ENCODE data around the gene RASGRP3.

RASGRP3 gene

DNA sequence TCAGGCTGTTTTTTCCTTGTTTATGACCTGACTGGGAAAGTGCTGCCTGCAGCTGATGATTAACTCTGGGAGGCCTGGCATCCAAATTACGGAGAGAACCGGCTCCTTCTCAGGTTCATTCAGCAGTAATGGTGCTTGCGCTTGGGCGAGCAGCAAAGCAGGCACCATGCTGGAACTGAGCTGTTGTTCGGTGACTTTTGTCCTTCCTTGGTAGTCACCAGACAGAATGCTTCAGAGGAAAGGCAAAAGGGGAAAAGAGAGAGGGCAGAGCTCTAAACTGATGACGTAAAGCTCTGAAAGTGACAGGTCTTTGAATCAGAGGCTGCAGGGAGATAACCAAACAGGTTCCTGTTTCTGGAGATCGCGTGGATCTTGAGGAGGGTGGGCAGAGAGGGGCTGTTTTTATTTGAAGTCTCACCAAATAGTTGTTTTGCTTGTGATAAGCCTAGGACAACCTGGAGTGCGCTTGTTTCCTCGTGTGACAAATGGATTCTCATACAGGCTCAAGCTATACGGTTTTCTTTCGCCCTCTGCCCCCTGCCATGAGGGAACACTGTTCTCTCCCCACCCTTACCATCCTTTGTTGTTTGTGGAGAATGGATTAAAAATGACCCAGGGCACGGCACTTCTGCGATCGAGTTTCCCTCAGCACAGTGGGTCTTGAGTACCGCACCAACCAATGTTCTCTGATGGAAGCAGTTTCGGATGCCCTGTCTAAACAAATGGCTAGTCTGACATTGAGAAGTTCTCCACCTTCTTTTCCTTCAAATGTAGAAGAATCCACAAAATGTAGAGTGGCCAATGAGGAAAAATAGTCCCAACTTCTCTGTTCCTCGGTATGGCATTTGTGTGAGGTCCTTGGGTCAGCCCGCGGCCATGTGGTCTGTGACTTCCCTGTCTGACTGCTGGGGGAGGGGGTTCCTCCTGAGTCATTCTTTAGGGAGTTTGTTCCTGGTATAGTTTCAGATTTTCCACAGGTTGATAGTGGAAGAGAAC, 1.3 kb downstream of the RASGRP3 start:
- TF ChIP-seq, protein P1, sequence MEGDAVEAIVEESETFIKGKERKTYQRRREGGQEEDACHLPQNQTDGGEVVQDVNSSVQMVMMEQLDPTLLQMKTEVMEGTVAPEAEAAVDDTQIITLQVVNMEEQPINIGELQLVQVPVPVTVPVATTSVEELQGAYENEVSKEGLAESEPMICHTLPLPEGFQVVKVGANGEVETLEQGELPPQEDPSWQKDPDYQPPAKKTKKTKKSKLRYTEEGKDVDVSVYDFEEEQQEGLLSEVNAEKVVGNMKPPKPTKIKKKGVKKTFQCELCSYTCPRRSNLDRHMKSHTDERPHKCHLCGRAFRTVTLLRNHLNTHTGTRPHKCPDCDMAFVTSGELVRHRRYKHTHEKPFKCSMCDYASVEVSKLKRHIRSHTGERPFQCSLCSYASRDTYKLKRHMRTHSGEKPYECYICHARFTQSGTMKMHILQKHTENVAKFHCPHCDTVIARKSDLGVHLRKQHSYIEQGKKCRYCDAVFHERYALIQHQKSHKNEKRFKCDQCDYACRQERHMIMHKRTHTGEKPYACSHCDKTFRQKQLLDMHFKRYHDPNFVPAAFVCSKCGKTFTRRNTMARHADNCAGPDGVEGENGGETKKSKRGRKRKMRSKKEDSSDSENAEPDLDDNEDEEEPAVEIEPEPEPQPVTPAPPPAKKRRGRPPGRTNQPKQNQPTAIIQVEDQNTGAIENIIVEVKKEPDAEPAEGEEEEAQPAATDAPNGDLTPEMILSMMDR (IDR thresholded peaks at IDR 0.05; ENCODE audit: low read depth, low read length) = no peak
- H3K4me3 ChIP-seq (ENCODE audit: low read depth, low read length) = no peak overlapping the region

DNA sequence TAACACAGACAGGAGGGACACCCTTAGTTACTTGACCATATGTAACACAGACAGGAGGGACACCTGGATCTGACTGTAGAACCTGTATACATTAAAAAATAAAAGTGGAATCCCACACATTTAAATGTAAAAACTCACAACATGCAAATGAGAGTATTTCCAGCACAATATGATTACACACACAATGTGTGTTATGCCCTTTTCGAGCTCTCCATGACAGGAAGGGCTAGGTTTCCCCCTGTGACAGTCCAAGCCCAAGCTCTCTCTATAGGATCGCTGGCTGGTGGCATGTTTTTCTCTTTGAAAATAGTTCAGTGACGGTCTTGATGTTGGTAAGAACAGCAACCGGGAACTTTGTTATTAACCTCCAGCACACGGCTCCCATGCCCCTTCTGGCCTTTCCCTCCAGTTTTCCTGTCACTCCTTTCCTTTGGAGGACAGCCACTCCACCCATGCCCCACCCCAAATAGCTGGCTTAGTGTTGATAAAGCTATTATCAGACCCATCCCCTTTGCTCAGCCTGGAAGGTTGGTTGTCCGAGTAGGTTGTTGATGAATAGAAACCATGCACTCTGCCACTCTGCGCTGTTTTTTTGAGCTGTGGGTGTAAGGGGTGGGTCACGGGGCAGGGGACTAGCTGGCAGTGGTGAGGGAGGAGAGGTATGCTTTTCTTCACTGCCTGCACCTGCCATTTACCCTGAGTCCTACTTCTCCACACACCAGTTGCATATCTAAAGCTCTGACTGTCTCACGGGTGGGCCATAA, 2.7 kb downstream of the RASGRP3 start:
- H3K4me3 ChIP-seq (ENCODE audit: low read depth, low read length) = no peak overlapping the region

DNA sequence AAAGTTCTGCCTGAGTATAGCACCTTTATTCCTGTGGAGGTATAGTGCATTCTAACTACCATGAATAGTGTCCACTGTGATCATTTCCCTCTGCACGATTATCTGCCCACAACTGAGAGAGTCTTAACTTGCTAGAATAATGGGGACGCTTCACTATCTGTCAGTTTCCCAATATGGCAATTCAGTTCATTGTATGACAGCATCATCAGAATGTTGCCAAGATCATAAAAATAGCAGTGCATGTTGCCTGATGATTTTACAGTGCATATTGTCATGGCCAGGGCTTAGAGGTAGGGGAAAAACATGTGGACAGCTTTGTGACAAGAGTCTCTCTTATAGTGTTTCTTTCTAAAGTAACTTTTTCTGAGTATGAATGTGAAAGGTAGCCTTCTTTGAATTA, 6.1 kb downstream of the RASGRP3 start:
- TF ChIP-seq, protein P1 (IDR thresholded peaks at IDR 0.05; ENCODE audit: low read depth, low read length) = no peak
- no peak overlapping the region for H3K4me3 ChIP-seq (ENCODE audit: low read depth, low read length)

More for the DNA sequence above, 2.7 kb downstream of the RASGRP3 start:
- TF ChIP-seq, protein P1 (IDR thresholded peaks at IDR 0.05; ENCODE audit: low read depth, low read length) = no peak

DNA sequence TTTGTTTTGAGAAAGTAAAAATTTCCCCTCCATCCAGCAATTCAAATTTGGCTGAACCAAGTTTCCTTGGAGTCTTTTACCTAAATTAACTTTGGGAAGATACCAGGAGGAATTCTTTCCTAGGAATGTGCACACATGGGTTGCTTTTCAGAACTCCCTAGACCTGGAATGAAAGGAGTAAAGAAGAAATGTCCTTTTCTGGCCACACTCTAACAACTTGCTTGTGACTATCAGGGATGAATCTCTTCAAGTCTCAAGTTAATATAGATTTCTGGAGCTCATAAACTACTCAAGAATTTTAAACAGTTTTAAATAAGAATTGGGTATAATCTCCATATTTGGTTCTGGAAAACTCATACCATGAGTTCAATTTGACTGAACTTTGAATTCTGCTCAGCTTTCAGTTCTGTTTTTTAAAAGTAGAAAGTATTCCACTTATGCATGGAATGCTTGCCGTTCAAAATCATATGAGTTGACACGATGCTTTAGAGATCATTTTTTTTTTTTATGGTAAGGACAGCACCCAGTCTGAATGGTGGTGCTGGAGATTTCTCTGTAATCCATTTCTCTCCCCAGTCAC, 7.7 kb downstream of the RASGRP3 start:
- TF ChIP-seq, protein P1 (IDR thresholded peaks at IDR 0.05; ENCODE audit: low read depth, low read length) = no peak
- no peak overlapping the region for H3K4me3 ChIP-seq (ENCODE audit: low read depth, low read length)

- H3K4me3 ChIP-seq (ENCODE audit: low read depth, low read length) = no peak overlapping the region
- TF ChIP-seq, protein P1 (IDR thresholded peaks at IDR 0.05; ENCODE audit: low read depth, low read length) = no peak
Observed at GRCh38 chr2:33485051-33485450, 8.6 kb downstream of the RASGRP3 start.

DNA sequence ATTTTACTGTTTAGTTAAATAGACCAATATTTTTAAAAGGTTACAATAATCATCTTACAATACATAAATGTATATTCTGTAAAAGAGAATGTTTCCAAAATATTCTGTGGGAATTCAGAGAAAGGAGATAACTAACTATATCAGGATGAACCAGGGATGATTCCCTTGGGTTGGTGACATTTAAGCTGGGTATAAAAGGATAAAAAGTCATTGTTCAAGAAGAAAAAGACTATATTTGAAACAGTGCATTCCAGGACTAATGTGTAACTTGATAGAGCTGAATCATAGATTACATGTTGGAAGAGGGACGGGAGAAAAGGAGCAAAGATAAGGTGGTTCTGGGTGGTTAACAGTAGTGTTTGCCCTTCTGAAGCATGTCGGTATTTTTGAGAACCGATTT, 10.1 kb downstream of the RASGRP3 start:
- H3K4me3 ChIP-seq (ENCODE audit: low read depth, low read length) = no peak overlapping the region
- TF ChIP-seq, protein P1 (IDR thresholded peaks at IDR 0.05; ENCODE audit: low read depth, low read length) = no peak
